GM12878 (cell line): Measurements from ENCODE around the gene BMERB1. TPM values are rescaled to one million over a fixed set of nuclear protein-coding genes. Genes with fewer than 3 reads are reported as not detected.

Experiments used
- ATAC-seq: fragments of 200-7000 bp; cut with Tn5 transposase; 3 replicates; pipeline ENCODE4 v1.9.1; 2020; ENCODE audit warnings: mild to moderate bottlenecking, moderate library complexity
- BruUV-seq: library from RNA; stranded (reverse); fragments of 400-500 nt; replicated peaks from 2 replicates; lab custom pipeline; 2021; lab: Mats Ljungman, UMichigan
- CTCF ChIA-PET: fragments of 300-600 bp; sonication (Branson Sonifier 250); formaldehyde crosslinking; extraction: SDS; loops from one replicate; lab custom pipeline; 2021; ENCODE audit warnings: inconsistent platforms; lab: Yijun Ruan, JAX
- POLR2A ChIA-PET: fragments of 350-600 bp; formaldehyde crosslinking; extraction: SDS; loops from one replicate; lab custom pipeline; 2021; ENCODE audit warnings: inconsistent platforms; lab: Charles Lee
- RAD21 ChIA-PET: fragments of 300-600 bp; sonication (Branson Sonifier 250); formaldehyde crosslinking; loops from one replicate; lab custom pipeline; 2023; ENCODE audit warnings: antibody characterized with exemption; ENCODE audit not compliant: unreplicated experiment; lab: Charles Lee
- SMC1A ChIA-PET: fragments of 300-600 bp; sonication (Branson Sonifier 250); formaldehyde crosslinking; loops from one replicate; lab custom pipeline; 2023; ENCODE audit not compliant: unreplicated experiment, uncharacterized antibody; lab: Charles Lee
- DNase-seq: peaks from one replicate; pipeline ENCODE4 v3.0.0-alpha.2; 2011; ENCODE audit warnings: low read depth, low spot score
- FAIRE-seq: peaks from 3 replicates; lab custom pipeline; 2011; peaks lifted over from hg19 to GRCh38; lab: Jason Lieb, UNC
- H2AFZ ChIP-seq: 2 replicates; pipeline ENCODE4 v1.6.0; 2011; ENCODE audit warnings: low read depth, low read length, control low read depth; ENCODE audit not compliant: control insufficient read depth
- H3K27ac ChIP-seq: 2 replicates; pipeline ENCODE4 v1.5.1; 2011; ENCODE audit warnings: control low read depth; ENCODE audit not compliant: control insufficient read depth, insufficient read depth
- H3K27me3 ChIP-seq, 2 experiments: replicated peaks in 1 of 2; 2 replicates each; pipeline versions ENCODE4 v1.6.0 to v1.6.1; 2011; ENCODE audit warnings: low read length in 1 of 2; ENCODE audit not compliant: control insufficient read depth in 2 of 2, insufficient read depth in 2 of 2
- H3K36me3 ChIP-seq, 2 experiments: 2 replicates each; pipeline ENCODE4 v1.5.1; 2011; ENCODE audit warnings: low read length in 1 of 2; ENCODE audit not compliant: control insufficient read depth in 2 of 2, insufficient read depth in 2 of 2
- H3K4me1 ChIP-seq: 2 replicates; pipeline ENCODE4 v1.6.1; 2011; ENCODE audit warnings: mild to moderate bottlenecking, low read length, moderate library complexity, mixed read lengths; ENCODE audit not compliant: control insufficient read depth, insufficient read depth
- H3K4me2 ChIP-seq: 2 replicates; pipeline ENCODE4 v1.6.0; 2011; ENCODE audit warnings: control low read depth; ENCODE audit not compliant: control insufficient read depth, insufficient read depth
- H3K4me3 ChIP-seq: fragments of 200-600 bp; sonication (generic); 2 replicates; pipeline ENCODE4 v1.5.1; 2016
- H3K79me2 ChIP-seq: 2 replicates; pipeline ENCODE4 v1.6.0; 2011; ENCODE audit warnings: low read length; ENCODE audit not compliant: control insufficient read depth, insufficient read depth
- H3K9ac ChIP-seq: 2 replicates; pipeline ENCODE4 v1.8.0; 2011; ENCODE audit warnings: low read length, control low read depth, mixed read lengths; ENCODE audit not compliant: control insufficient read depth, insufficient read depth
- H3K9me3 ChIP-seq: replicated peaks from 3 replicates; pipeline ENCODE4 v1.5.1; 2011; ENCODE audit warnings: mild to moderate bottlenecking, low read length; ENCODE audit not compliant: control insufficient read depth, insufficient read depth
- H4K20me1 ChIP-seq: 2 replicates; pipeline ENCODE4 v1.6.0; 2011; ENCODE audit not compliant: control insufficient read depth, insufficient read depth
- GABPA ChIP-seq: IDR thresholded peaks from 2 replicates; pipeline ENCODE4 v1.6.1; 2014; ENCODE audit warnings: antibody characterized with exemption, low read depth, mild to moderate bottlenecking, inconsistent platforms
- GATAD2B ChIP-seq: fragments of 450-650 bp; conservative IDR thresholded peaks from 2 replicates; pipeline ENCODE4 v1.6.1; 2017; ENCODE audit warnings: low read depth, mild to moderate bottlenecking, moderate library complexity
- IKZF2 ChIP-seq, 2 experiments: fragments of 450-650 bp; IDR thresholded peaks; 2 replicates each; pipeline ENCODE4 v1.6.1; 2017; ENCODE audit warnings: mild to moderate bottlenecking in 2 of 2, moderate library complexity in 2 of 2
- MAX ChIP-seq: IDR thresholded peaks from 2 replicates; pipeline ENCODE4 v1.6.1; 2012; ENCODE audit warnings: low read depth, low read length, improper control_type of control experiment
- MTA2 ChIP-seq: fragments of 450-650 bp; IDR thresholded peaks from 2 replicates; pipeline ENCODE4 v1.6.1; 2016; ENCODE audit warnings: low read depth, mild to moderate bottlenecking, moderate library complexity
- MTA3 ChIP-seq: IDR thresholded peaks from 2 replicates; pipeline ENCODE4 v1.6.1; 2012; ENCODE audit warnings: low read length, inconsistent platforms, borderline replicate concordance
- MYB ChIP-seq: fragments of 150-350 bp; IDR thresholded peaks from 2 replicates; pipeline ENCODE4 v1.6.1; 2014; ENCODE audit warnings: mild to moderate bottlenecking, low read depth, low read length, borderline replicate concordance
- NR2C2 ChIP-seq: IDR thresholded peaks from 2 replicates; pipeline ENCODE4 v1.6.1; 2011; ENCODE audit warnings: borderline replicate concordance, low read depth; ENCODE audit not compliant: control insufficient read depth, insufficient read length
- NRF1 ChIP-seq: conservative IDR thresholded peaks from 2 replicates; pipeline ENCODE4 v1.6.1; 2011; ENCODE audit warnings: mild to moderate bottlenecking, low read depth, low read length, improper control_type of control experiment
- RELA ChIP-seq: fragments of 450-650 bp; IDR thresholded peaks from 2 replicates; pipeline ENCODE4 v1.8.0; 2014; ENCODE audit warnings: borderline replicate concordance; ENCODE audit not compliant: partially characterized antibody
- SMC3 ChIP-seq: IDR thresholded peaks from 2 replicates; pipeline ENCODE4 v1.6.1; 2011; ENCODE audit warnings: low read length, improper control_type of control experiment, borderline replicate concordance
- ZBTB4 ChIP-seq: fragments of 450-650 bp; formaldehyde crosslinking; IDR thresholded peaks from 2 replicates; pipeline ENCODE4 v1.4.0; 2022; ENCODE audit warnings: mild to moderate bottlenecking, moderate library complexity
- ZNF207 ChIP-seq: fragments of 450-650 bp; IDR thresholded peaks from 2 replicates; pipeline ENCODE4 v1.6.1; 2014; ENCODE audit warnings: antibody characterized with exemption, mild to moderate bottlenecking, borderline replicate concordance
- WGBS: methylation state at CpG from one replicate; pipeline ENCODE4 v1.1.6; 2016; ENCODE audit warnings: low lambda C conversion rate; ENCODE audit not compliant: insufficient replicate concordance, insufficient coverage; ENCODE audit errors: missing lambda C conversion rate; 5-methylcytosine and 5-hydroxymethylcytosine counted together
- in situ Hi-C: fragments of 300-500 bp; cut with MboI; formaldehyde crosslinking; loops from 9 replicates; pipeline ENCODE4 v1.14.3; 2018; ENCODE audit warnings: mixed read lengths
- intact Hi-C: fragments of 100-400 bp; cut with micrococcal nuclease; formaldehyde crosslinking; loops from one replicate; pipeline ENCODE4 v1.14.2; 2022; ENCODE audit not compliant: unreplicated experiment
- polyA plus RNA-seq, 11 experiments: library from polyadenylated mRNA; depleted of rRNA in 4 of 11; unstranded in 6 of 11; stranded (reverse) in 5 of 11; fragments of >200 nt; fragmentation: Nextera tagmentation in 4 of 11; fragmentation: Illumina TruSeq in 1 of 11; extraction: Ambion mirVana in 4 of 11; extraction: Trizol in 1 of 11; gene quantifications; 1 replicate in 1 of 11; 2 replicates in 10 of 11; pipeline versions ENCODE4 v1.2.1 to v1.2.3, GENCODE V29; 2011 to 2016; ENCODE audit warnings: inconsistent platforms in 2 of 11, missing spikeins in 2 of 11, low read depth in 1 of 11
- total RNA-seq, 4 experiments: library from RNA; depleted of rRNA in 3 of 4; stranded (reverse); fragments of >200 nt in 3 of 4; fragmentation: Illumina TruSeq in 1 of 4; extraction: Trizol in 1 of 4; gene quantifications; 2 replicates each; pipeline versions ENCODE4 v1.2.1 to v1.2.3, GENCODE V29; 2013 to 2021
- TF ChIP-seq, protein P1 (sequence below): fragments of 450-650 bp; conservative IDR thresholded peaks from 2 replicates; pipeline ENCODE4 v1.6.1; 2017; ENCODE audit warnings: mild to moderate bottlenecking, moderate library complexity

BMERB1 gene
- total and polyA plus RNA-seq, 10 of the 15 experiments (the other 5 are each of a cell fraction or from before 2014, with no cell fraction given) = 0.05 to 0.68 (median 0.34) TPM

DNA sequence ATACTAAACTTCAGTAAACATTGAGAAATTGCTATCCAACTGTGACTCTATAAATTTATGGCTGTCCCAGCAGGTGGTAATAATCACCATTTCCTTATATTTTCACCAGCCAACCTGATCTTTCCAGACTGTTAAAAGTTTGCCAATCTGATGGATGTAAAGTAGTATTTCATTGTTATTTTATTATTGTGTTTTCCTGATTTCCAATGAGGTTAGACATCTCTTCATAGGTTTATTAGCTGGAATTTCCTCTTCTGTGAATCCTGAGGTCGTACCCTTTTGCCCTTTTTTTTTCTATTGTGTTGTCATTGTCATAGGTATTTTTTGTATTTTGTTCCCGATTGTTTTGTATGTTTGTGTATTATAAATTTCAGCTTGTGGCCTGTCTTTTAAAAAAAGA is 31.7 kb downstream of the BMERB1 start:
- Histone ChIP-seq H3K9ac (no peak overlapping the region), H3K27me3 (no peaks in the 10 kb centered on the region), H3K4me1 (no peaks in the 10 kb centered on the region), H3K4me3 (no peak overlapping the region), H3K79me2 (no peaks in the 10 kb centered on the region), H3K36me3 (no peaks in the 10 kb centered on the region), H4K20me1 (no peaks in the 10 kb centered on the region), H3K27ac (no peak overlapping the region), H3K4me2 (no peak overlapping the region), H2AFZ (no peak overlapping the region), H3K9me3 (peaks cover 2% of the 10 kb centered on the region; the same call in 1 of the 3 replicates)
- no peak for TF ChIP-seq RELA
- TF ChIP-seq SMC3 = no peak
- TF ChIP-seq GATAD2B = no peak
- TF ChIP-seq MTA2 = no peak
- no peak for TF ChIP-seq MYB
- no peak for TF ChIP-seq IKZF2 (IDR thresholded peaks at IDR 0.05)
- no peak for TF ChIP-seq ZBTB4 (CRISPR knock-in tag)
- TF ChIP-seq, protein P1, sequence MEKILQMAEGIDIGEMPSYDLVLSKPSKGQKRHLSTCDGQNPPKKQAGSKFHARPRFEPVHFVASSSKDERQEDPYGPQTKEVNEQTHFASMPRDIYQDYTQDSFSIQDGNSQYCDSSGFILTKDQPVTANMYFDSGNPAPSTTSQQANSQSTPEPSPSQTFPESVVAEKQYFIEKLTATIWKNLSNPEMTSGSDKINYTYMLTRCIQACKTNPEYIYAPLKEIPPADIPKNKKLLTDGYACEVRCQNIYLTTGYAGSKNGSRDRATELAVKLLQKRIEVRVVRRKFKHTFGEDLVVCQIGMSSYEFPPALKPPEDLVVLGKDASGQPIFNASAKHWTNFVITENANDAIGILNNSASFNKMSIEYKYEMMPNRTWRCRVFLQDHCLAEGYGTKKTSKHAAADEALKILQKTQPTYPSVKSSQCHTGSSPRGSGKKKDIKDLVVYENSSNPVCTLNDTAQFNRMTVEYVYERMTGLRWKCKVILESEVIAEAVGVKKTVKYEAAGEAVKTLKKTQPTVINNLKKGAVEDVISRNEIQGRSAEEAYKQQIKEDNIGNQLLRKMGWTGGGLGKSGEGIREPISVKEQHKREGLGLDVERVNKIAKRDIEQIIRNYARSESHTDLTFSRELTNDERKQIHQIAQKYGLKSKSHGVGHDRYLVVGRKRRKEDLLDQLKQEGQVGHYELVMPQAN = no peak
- no peak for TF ChIP-seq ZNF207
- TF ChIP-seq MTA3 = no peak
- no peak for TF ChIP-seq MAX
- TF ChIP-seq NRF1 = no peak
- no peak for TF ChIP-seq GABPA
- TF ChIP-seq NR2C2 = no peak
- intact Hi-C loops = no loop called here
- RAD21 ChIA-PET = no interaction called here
- BruUV-seq = no TSS peak
- FAIRE-seq (no peak), DNase-seq (no peak), ATAC-seq (no peak)
- POLR2A ChIA-PET = no interaction called here
- 22% methylated on average over 2 of the region's 2 CpGs for WGBS
- in situ Hi-C loops = no loop called here
- SMC1A ChIA-PET = no interaction called here
- CTCF ChIA-PET = no interaction called here
